CD4-positive, alpha-beta T cell (primary cell): ENCODE results near the gene ZGPAT. TPM values are rescaled to one million over a fixed set of nuclear protein-coding genes. Genes with fewer than 3 reads are reported as not detected.
A peak's percentile ranks its signal among the peaks of the same experiment; 100 is the strongest.

Experiments used
- ATAC-seq: fragments of 200-7000 bp; cut with Tn5 transposase; one replicate; pipeline ENCODE4 v1.10.0; 2022; ENCODE audit warnings: mild to moderate bottlenecking; ENCODE audit not compliant: poor library complexity
- CTCF ChIA-PET: fragments of 350-600 bp; sonication (Branson Sonifier 250); formaldehyde crosslinking; loops from one replicate; lab custom pipeline; 2021; ENCODE audit warnings: antibody characterized with exemption, inconsistent platforms; lab: Charles Lee
- POLR2A ChIA-PET: fragments of 350-600 bp; sonication (Branson Sonifier 250); formaldehyde crosslinking; loops from one replicate; lab custom pipeline; 2021; ENCODE audit warnings: antibody characterized with exemption, inconsistent platforms; lab: Charles Lee
- DNase-seq, 14 experiments: peaks; one replicate each; pipeline ENCODE4 v3.0.0-alpha.2; 2013 to 2020; ENCODE audit warnings: mixed read lengths in 2 of 14
- H3K27ac ChIP-seq, 2 donors: one replicate each; pipeline versions ENCODE4 v1.5.1 to v1.7.0; 2013; ENCODE audit warnings: low read length in 2 of 2, low read depth in 1 of 2, mild to moderate bottlenecking in 1 of 2
- H3K27me3 ChIP-seq, 2 experiments: 1 replicate in 1 of 2; 2 replicates in 1 of 2; pipeline versions ENCODE4 v1.6.1 to v1.7.0; 2013; ENCODE audit warnings: low read length in 2 of 2, control low read depth in 1 of 2, mild to moderate bottlenecking in 1 of 2, moderate library complexity in 1 of 2; ENCODE audit not compliant: insufficient read depth in 2 of 2, control insufficient read depth in 1 of 2
- H3K36me3 ChIP-seq: one replicate; pipeline ENCODE4 v1.6.1; 2013; ENCODE audit warnings: low read length, control low read depth; ENCODE audit not compliant: insufficient read depth
- H3K4me1 ChIP-seq: one replicate; pipeline ENCODE4 v1.6.1; 2013; ENCODE audit warnings: low read length, control low read depth; ENCODE audit not compliant: insufficient read depth
- H3K4me3 ChIP-seq: one replicate; pipeline ENCODE4 v1.5.1; 2013; ENCODE audit warnings: mild to moderate bottlenecking, low read length, moderate library complexity
- H3K9me3 ChIP-seq, 2 experiments: 1 replicate in 1 of 2; 2 replicates in 1 of 2; pipeline versions ENCODE4 v1.6.1 to v1.7.0; 2013; ENCODE audit warnings: low read length in 2 of 2, mild to moderate bottlenecking in 2 of 2, control low read depth in 1 of 2, moderate library complexity in 1 of 2; ENCODE audit not compliant: control insufficient read depth in 1 of 2, insufficient read depth in 1 of 2
- H3K27ac Mint-ChIP-seq: one replicate; pipeline ENCODE4 v1.8.0; 2020; ENCODE audit warnings: mixed read lengths
- H3K27me3 Mint-ChIP-seq: one replicate; pipeline ENCODE4 v1.8.0; 2021; ENCODE audit warnings: mixed read lengths
- H3K36me3 Mint-ChIP-seq: one replicate; pipeline ENCODE4 v1.8.0; 2021; ENCODE audit warnings: low read depth, mixed read lengths
- H3K4me1 Mint-ChIP-seq: one replicate; pipeline ENCODE4 v1.8.0; 2021; ENCODE audit warnings: low read depth, mixed read lengths
- H3K4me3 Mint-ChIP-seq: one replicate; pipeline ENCODE4 v1.8.0; 2020; ENCODE audit warnings: mild to moderate bottlenecking, mixed read lengths
- H3K9me3 Mint-ChIP-seq: one replicate; pipeline ENCODE4 v1.8.0; 2020; ENCODE audit warnings: mixed read lengths
- intact Hi-C, 2 experiments: fragments of 100-400 bp; cut with DNase I in 1 of 2; cut with micrococcal nuclease in 1 of 2; formaldehyde crosslinking; loops; one replicate each; pipeline versions ENCODE4 v1.15.1 to v1.9.0; 2023 to 2025; cut with DNase I, micrococcal nuclease
- total RNA-seq, 174 experiments: library from RNA in 2 of 174; stranded (reverse) in 2 of 174; gene quantifications; one replicate each; pipeline ENCODE4 v1.2.3 and lab custom pipeline; 2021 to 2026
- TF ChIP-seq, protein P1 (sequence below): fragments of 200-600 bp; IDR thresholded peaks from one replicate; pipeline ENCODE4 v1.8.0; 2022; ENCODE audit warnings: antibody characterized with exemption, mild to moderate bottlenecking

Gene ZGPAT
- total RNA-seq, 2 experiments from 2014 or later, result 28.2 to 33.4 TPM

DNA sequence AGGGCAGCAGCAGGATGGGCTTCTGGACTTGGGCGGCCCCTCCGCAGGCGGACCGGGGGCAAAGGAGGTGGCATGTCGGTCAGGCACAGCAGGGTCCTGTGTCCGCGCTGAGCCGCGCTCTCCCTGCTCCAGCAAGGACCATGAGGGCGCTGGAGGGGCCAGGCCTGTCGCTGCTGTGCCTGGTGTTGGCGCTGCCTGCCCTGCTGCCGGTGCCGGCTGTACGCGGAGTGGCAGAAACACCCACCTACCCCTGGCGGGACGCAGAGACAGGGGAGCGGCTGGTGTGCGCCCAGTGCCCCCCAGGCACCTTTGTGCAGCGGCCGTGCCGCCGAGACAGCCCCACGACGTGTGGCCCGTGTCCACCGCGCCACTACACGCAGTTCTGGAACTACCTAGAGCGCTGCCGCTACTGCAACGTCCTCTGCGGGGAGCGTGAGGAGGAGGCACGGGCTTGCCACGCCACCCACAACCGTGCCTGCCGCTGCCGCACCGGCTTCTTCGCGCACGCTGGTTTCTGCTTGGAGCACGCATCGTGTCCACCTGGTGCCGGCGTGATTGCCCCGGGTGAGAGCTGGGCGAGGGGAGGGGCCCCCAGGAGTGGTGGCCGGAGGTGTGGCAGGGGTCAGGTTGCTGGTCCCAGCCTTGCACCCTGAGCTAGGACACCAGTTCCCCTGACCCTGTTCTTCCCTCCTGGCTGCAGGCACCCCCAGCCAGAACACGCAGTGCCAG lies 11.0 kb upstream of the ZGPAT start, which contains the start of gene TNFRSF6B:
TNFRSF6B (plus strand) TSS at position 25 of the 729 bp plus-strand sequence; CDS start at position 141, 116 bp downstream.
- ATAC-seq (peak; percentile 57), DNase-seq (peak in 5 of 14 experiments; percentile 12 to 48 (median 28))
- H3K4me3 ChIP-seq, result peak within 1 kb of the TSS; percentile 36
- H3K27ac Mint-ChIP-seq, result peak within 1 kb of the TSS; percentile 74
- peaks cover 4% of the 10 kb centered on the region for H3K4me1 Mint-ChIP-seq
- H3K27me3 ChIP-seq, result no peaks in the 10 kb centered on the region
- no peaks in the 10 kb centered on the region for H3K27me3 Mint-ChIP-seq
- peak within 1 kb of the TSS; percentile 42 for H3K4me3 Mint-ChIP-seq
- peaks cover 0 to 14% of the 10 kb centered on the region in 2 experiments for H3K9me3 ChIP-seq
- no peaks in the 10 kb centered on the region for H3K9me3 Mint-ChIP-seq
- ChIA-PET CTCF (no interaction called here), POLR2A (interaction anchor here (0.6 to 2.2 kb wide), 6 partner anchors 10 to 142 kb away, joined by 3 to 11 read pairs (median 4); partner anchors contain the start of genes ARFRP1, FNDC11, LIME1 and ZGPAT)
- peaks cover 69% of the 10 kb centered on the region for H3K4me1 ChIP-seq
- intact Hi-C loops, result no loop called here
- H3K36me3 ChIP-seq, result peaks cover 7% of the 10 kb centered on the region
- TF ChIP-seq, protein P1, sequence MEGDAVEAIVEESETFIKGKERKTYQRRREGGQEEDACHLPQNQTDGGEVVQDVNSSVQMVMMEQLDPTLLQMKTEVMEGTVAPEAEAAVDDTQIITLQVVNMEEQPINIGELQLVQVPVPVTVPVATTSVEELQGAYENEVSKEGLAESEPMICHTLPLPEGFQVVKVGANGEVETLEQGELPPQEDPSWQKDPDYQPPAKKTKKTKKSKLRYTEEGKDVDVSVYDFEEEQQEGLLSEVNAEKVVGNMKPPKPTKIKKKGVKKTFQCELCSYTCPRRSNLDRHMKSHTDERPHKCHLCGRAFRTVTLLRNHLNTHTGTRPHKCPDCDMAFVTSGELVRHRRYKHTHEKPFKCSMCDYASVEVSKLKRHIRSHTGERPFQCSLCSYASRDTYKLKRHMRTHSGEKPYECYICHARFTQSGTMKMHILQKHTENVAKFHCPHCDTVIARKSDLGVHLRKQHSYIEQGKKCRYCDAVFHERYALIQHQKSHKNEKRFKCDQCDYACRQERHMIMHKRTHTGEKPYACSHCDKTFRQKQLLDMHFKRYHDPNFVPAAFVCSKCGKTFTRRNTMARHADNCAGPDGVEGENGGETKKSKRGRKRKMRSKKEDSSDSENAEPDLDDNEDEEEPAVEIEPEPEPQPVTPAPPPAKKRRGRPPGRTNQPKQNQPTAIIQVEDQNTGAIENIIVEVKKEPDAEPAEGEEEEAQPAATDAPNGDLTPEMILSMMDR, result no peak
- no peak within 1 kb of the TSS for H3K27ac ChIP-seq
- H3K36me3 Mint-ChIP-seq, result peaks cover 4% of the 10 kb centered on the region

DNA sequence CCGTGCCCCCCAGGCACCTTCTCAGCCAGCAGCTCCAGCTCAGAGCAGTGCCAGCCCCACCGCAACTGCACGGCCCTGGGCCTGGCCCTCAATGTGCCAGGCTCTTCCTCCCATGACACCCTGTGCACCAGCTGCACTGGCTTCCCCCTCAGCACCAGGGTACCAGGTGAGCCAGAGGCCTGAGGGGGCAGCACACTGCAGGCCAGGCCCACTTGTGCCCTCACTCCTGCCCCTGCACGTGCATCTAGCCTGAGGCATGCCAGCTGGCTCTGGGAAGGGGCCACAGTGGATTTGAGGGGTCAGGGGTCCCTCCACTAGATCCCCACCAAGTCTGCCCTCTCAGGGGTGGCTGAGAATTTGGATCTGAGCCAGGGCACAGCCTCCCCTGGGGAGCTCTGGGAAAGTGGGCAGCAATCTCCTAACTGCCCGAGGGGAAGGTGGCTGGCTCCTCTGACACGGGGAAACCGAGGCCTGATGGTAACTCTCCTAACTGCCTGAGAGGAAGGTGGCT lies 10.4 kb upstream of the ZGPAT start:
- intact Hi-C loops, result no loop called here
- no peaks in the 10 kb centered on the region for H3K9me3 Mint-ChIP-seq
- DNase-seq (peak in 1 of 14 experiments; percentile 26), ATAC-seq (no peak)
- Histone ChIP-seq H3K36me3 (peaks cover 7% of the 10 kb centered on the region), H3K27me3 (no peaks in the 10 kb centered on the region), H3K27ac (no peak overlapping the region), H3K9me3 (peaks cover 0 to 9% of the 10 kb centered on the region in 2 experiments), H3K4me1 (peaks cover 74% of the 10 kb centered on the region), H3K4me3 (peak overlapping the region; percentile 36)
- H3K27me3 Mint-ChIP-seq, result no peaks in the 10 kb centered on the region
- H3K36me3 Mint-ChIP-seq, result peaks cover 4% of the 10 kb centered on the region
- ChIA-PET POLR2A (interaction anchor here (0.6 to 2.2 kb wide), 5 partner anchors 10 to 143 kb away, joined by 3 to 11 read pairs (median 4); partner anchors contain the start of genes ARFRP1, FNDC11, LIME1 and ZGPAT), CTCF (no interaction called here)
- TF ChIP-seq, protein P1, result no peak
- no peak overlapping the region for H3K27ac Mint-ChIP-seq
- peak overlapping the region; percentile 34 for H3K4me3 Mint-ChIP-seq
- peaks cover 4% of the 10 kb centered on the region for H3K4me1 Mint-ChIP-seq

DNA sequence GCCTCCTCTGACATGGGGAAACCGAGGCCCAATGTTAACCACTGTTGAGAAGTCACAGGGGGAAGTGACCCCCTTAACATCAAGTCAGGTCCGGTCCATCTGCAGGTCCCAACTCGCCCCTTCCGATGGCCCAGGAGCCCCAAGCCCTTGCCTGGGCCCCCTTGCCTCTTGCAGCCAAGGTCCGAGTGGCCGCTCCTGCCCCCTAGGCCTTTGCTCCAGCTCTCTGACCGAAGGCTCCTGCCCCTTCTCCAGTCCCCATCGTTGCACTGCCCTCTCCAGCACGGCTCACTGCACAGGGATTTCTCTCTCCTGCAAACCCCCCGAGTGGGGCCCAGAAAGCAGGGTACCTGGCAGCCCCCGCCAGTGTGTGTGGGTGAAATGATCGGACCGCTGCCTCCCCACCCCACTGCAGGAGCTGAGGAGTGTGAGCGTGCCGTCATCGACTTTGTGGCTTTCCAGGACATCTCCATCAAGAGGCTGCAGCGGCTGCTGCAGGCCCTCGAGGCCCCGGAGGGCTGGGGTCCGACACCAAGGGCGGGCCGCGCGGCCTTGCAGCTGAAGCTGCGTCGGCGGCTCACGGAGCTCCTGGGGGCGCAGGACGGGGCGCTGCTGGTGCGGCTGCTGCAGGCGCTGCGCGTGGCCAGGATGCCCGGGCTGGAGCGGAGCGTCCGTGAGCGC lies 9.8 kb upstream of the ZGPAT start:
- DNase-seq (peak in 1 of 14 experiments; percentile 18), ATAC-seq (no peak)
- CTCF ChIA-PET, result no interaction called here
- Histone ChIP-seq H3K27me3 (no peaks in the 10 kb centered on the region), H3K9me3 (peaks cover 0 to 3% of the 10 kb centered on the region in 2 experiments), H3K4me3 (no peak overlapping the region), H3K27ac (no peak overlapping the region), H3K36me3 (peaks cover 7% of the 10 kb centered on the region), H3K4me1 (peaks cover 74% of the 10 kb centered on the region)
- H3K4me3 Mint-ChIP-seq, result no peak overlapping the region
- peaks cover 4% of the 10 kb centered on the region for H3K36me3 Mint-ChIP-seq
- no peak overlapping the region for H3K27ac Mint-ChIP-seq
- intact Hi-C loops, result no loop called here
- H3K27me3 Mint-ChIP-seq, result no peaks in the 10 kb centered on the region
- H3K9me3 Mint-ChIP-seq, result no peaks in the 10 kb centered on the region
- POLR2A ChIA-PET, result interaction anchor here (0.9 to 2.2 kb wide), 3 partner anchors 9 to 56 kb away, joined by 4 to 11 read pairs (median 8); partner anchors contain the start of genes ARFRP1, LIME1 and ZGPAT
- H3K4me1 Mint-ChIP-seq, result peaks cover 4% of the 10 kb centered on the region
- TF ChIP-seq, protein P1, result no peak
